K562 (cell line): ENCODE data around the gene CHTOP. TPM values are rescaled to one million over a fixed set of nuclear protein-coding genes. Genes with fewer than 3 reads are reported as not detected.

Experiments used
- CTBP1 ChIP-seq: fragments of 450-650 bp; IDR thresholded peaks from 2 replicates; pipeline ENCODE4 v1.6.1; 2016; ENCODE audit warnings: borderline replicate concordance
- HOXB6 ChIP-seq: fragments of 250-450 bp; sonication (Bioruptor Pico); IDR thresholded peaks from 2 replicates; pipeline ENCODE4 v1.5.1; 2022; ENCODE audit warnings: mild to moderate bottlenecking, borderline replicate concordance
- JUND ChIP-seq, 2 experiments: IDR thresholded peaks; 2 replicates in 1 of 2; 3 replicates in 1 of 2; pipeline ENCODE4 v1.6.1; 2011; ENCODE audit warnings: borderline replicate concordance in 2 of 2, low read depth in 2 of 2, low read length in 2 of 2, improper control_type of control experiment in 1 of 2, missing biosample characterization in 1 of 2, missing genetic modification characterization in 1 of 2, missing genetic modification reagents in 1 of 2
- KAT8 ChIP-seq: fragments of 450-650 bp; IDR thresholded peaks from 2 replicates; pipeline ENCODE4 v1.6.1; 2016; ENCODE audit warnings: low read depth, mild to moderate bottlenecking
- KLF1 ChIP-seq: fragments of 450-650 bp; IDR thresholded peaks from 2 replicates; pipeline ENCODE4 v1.6.1; 2016; ENCODE audit warnings: missing genetic modification characterization, missing compliant biosample characterization
- KLF16 ChIP-seq: IDR thresholded peaks from 2 replicates; pipeline ENCODE4 v1.6.1; 2016; ENCODE audit warnings: antibody characterized with exemption
- MYNN ChIP-seq, 2 experiments: sonication (generic); formaldehyde crosslinking in 1 of 2; IDR thresholded peaks; 2 replicates each; pipeline versions ENCODE4 v1.5.0 to v1.6.1; 2016 to 2020; ENCODE audit warnings: antibody characterized with exemption in 1 of 2, missing genetic modification reagents in 1 of 2
- PKNOX1 ChIP-seq: fragments of 450-650 bp; IDR thresholded peaks from 2 replicates; pipeline ENCODE4 v1.6.1; 2016
- POLR2G ChIP-seq: fragments of 200-400 bp; formaldehyde crosslinking; IDR thresholded peaks from 2 replicates; pipeline ENCODE4 v1.6.1; 2017; ENCODE audit warnings: low read depth, mild to moderate bottlenecking, antibody characterized with exemption, low read length, moderate library complexity
- RAD21 ChIP-seq, 2 experiments: fragments of 250-450 bp in 1 of 2; fragments of 450-650 bp in 1 of 2; sonication (Bioruptor Pico) in 1 of 2; formaldehyde crosslinking in 1 of 2; IDR thresholded peaks in 1 of 2; conservative IDR thresholded peaks in 1 of 2; 2 replicates each; pipeline versions ENCODE4 v1.4.0 to v1.8.0; 2020 to 2022; ENCODE audit warnings: mild to moderate bottlenecking in 2 of 2, moderate library complexity in 1 of 2
- REST ChIP-seq, 2 experiments: fragments of 450-650 bp; formaldehyde crosslinking in 1 of 2; IDR thresholded peaks; 2 replicates each; pipeline versions ENCODE4 v1.4.0 to v1.6.1; 2014 to 2020; ENCODE audit warnings: mild to moderate bottlenecking in 2 of 2, borderline replicate concordance in 1 of 2, low read depth in 1 of 2
- SETDB1 ChIP-seq: IDR thresholded peaks from one replicate; pipeline ENCODE4 v1.6.1; 2012; ENCODE audit warnings: low read length, control low read depth, inconsistent platforms
- SMC3 ChIP-seq: conservative IDR thresholded peaks from 2 replicates; pipeline ENCODE4 v1.6.1; 2011; ENCODE audit warnings: low read depth, low read length, improper control_type of control experiment; ENCODE audit not compliant: insufficient read depth
- YY1 ChIP-seq, 3 experiments: IDR thresholded peaks; 2 replicates each; pipeline ENCODE4 v1.6.1; 2011; ENCODE audit warnings: low read length in 2 of 3, mild to moderate bottlenecking in 2 of 3, moderate library complexity in 2 of 3, borderline replicate concordance in 1 of 3, control low read depth in 1 of 3, low read depth in 1 of 3; ENCODE audit not compliant: insufficient read depth in 3 of 3, insufficient replicate concordance in 2 of 3, control insufficient read depth in 1 of 3, insufficient read length in 1 of 3; ENCODE audit errors: extremely low read depth in 1 of 3
- ZNF212 ChIP-seq: fragments of 450-650 bp; formaldehyde crosslinking; IDR thresholded peaks from 2 replicates; pipeline ENCODE4 v1.4.0; 2020; ENCODE audit warnings: mild to moderate bottlenecking
- polyA plus RNA-seq, 8 experiments: library from polyadenylated mRNA; depleted of rRNA in 4 of 8; stranded (reverse) in 5 of 8; unstranded in 3 of 8; fragments of >200 nt; fragmentation: Nextera tagmentation in 2 of 8; fragmentation: Illumina TruSeq in 1 of 8; extraction: Ambion mirVana in 2 of 8; extraction: Trizol in 1 of 8; gene quantifications; 2 replicates each; pipeline versions ENCODE4 v1.2.1 to v1.2.3, GENCODE V29; 2011 to 2014; ENCODE audit warnings: inconsistent platforms in 1 of 8, missing spikeins in 1 of 8
- total RNA-seq, 7 experiments: library from RNA; depleted of rRNA in 6 of 7; stranded (reverse); fragments of >200 nt in 6 of 7; fragmentation: Illumina TruSeq in 2 of 7; extraction: Trizol in 2 of 7; gene quantifications; 2 replicates each; pipeline versions ENCODE4 v1.2.1 to v1.2.3, GENCODE V29; 2011 to 2021; ENCODE audit warnings: low replicate concordance in 1 of 7

Gene CHTOP
- total and polyA plus RNA-seq, 9 of the 15 experiments (the other 6 are each of a cell fraction or from before 2014, with no cell fraction given): 10.2 to 91.8 (median 60.8) TPM

GRCh38 chr1:153617663-153618062, 16.2 kb upstream of the CHTOP start (continued):
- TF ChIP-seq REST (IDR thresholded peaks at IDR 0.05; ENCODE audit: borderline replicate concordance): peak; percentile 40; the same call in 1 of the 2 replicates
- no peak for TF ChIP-seq REST (CRISPR knock-in tag; IDR thresholded peaks at IDR 0.05; ENCODE audit: low read depth)
- peak in 1 of 3 experiments; percentile 11 for TF ChIP-seq YY1 (IDR thresholded peaks at IDR 0.05; ENCODE audit: borderline replicate concordance in 1 of 3, control insufficient read depth in 1 of 3, extremely low read depth in 1 of 3, insufficient read depth in 3 of 3, insufficient read length in 1 of 3, insufficient replicate concordance in 2 of 3, low read depth in 1 of 3, low read length in 2 of 3)
- no peak for TF ChIP-seq SETDB1
- peak in 1 of 2 experiments; percentile 63; a peak in 3 of 4 replicates for TF ChIP-seq RAD21 (CRISPR knock-in tag; conservative IDR thresholded peaks at IDR 0.05 in 1 of 2, IDR thresholded peaks at IDR 0.05 in 1 of 2)
- peak; percentile 58 for TF ChIP-seq SMC3
- peak; percentile 98 for TF ChIP-seq KLF1 (tag)
- 0 out of 2 replicates have a peak, but pooled peaks have one; percentile 15 for TF ChIP-seq JUND (IDR thresholded peaks at IDR 0.05; ENCODE audit: borderline replicate concordance, low read depth, low read length)
- no peak for TF ChIP-seq JUND (tag; IDR thresholded peaks at IDR 0.05; ENCODE audit: borderline replicate concordance, low read depth, low read length)
- no peak for TF ChIP-seq ZNF212 (CRISPR knock-in tag)
- 0 out of 2 replicates have a peak, but pooled peaks have one; percentile 9 for TF ChIP-seq PKNOX1
- TF ChIP-seq HOXB6: no peak
- peak; percentile 51; the same call in 1 of the 2 replicates for TF ChIP-seq CTBP1
- TF ChIP-seq POLR2G: peak; percentile 47; the same call in 1 of the 2 replicates
- TF ChIP-seq KLF16: 0 out of 2 replicates have a peak, but pooled peaks have one; percentile 6
- 0 out of 2 replicates have a peak, but pooled peaks have one; percentile 46 for TF ChIP-seq MYNN (IDR thresholded peaks at IDR 0.05)
- TF ChIP-seq MYNN (CRISPR knock-in tag; IDR thresholded peaks at IDR 0.05): no peak
- TF ChIP-seq KAT8: no peak
